ENCODE results near the gene PLA2G4D.

- TF ChIP-seq CTCF (conservative IDR thresholded peaks at IDR 0.05; ENCODE audit: low read depth, low read length) = no peak
- no peak for TF ChIP-seq EZH2 (IDR thresholded peaks at IDR 0.05; ENCODE audit: borderline replicate concordance, low read depth, low read length, poor library complexity, severe bottlenecking)
Observed at GRCh38 chr15:42123546-42123945, 29.2 kb upstream of the PLA2G4D start.

Data from A673 (cell line).